ENCODE measurements around the gene TNFRSF18.

GRCh38 chr1:1255078-1255477 lies 48.7 kb upstream of the TNFRSF18 start:
- TF ChIP-seq REST (IDR thresholded peaks at IDR 0.05; ENCODE audit: insufficient read depth in 1 of 2, low read depth in 2 of 2, low read length in 2 of 2) (no peak), TAF1 (IDR thresholded peaks at IDR 0.05; ENCODE audit: borderline replicate concordance, insufficient read depth, low read length) (no peak), POLR2AphosphoS5 (IDR thresholded peaks at IDR 0.05; ENCODE audit: low read depth, low read length) (no peak)

Data from PFSK-1 (cell line).